HL-60 (cell line): ENCODE data around the gene DBX1.

Experiments
- DNase-seq, 2 experiments: peaks; one replicate each; pipeline ENCODE4 v3.0.0-alpha.2; 2010 to 2020; ENCODE audit warnings: low read depth in 1 of 2, low spot score in 1 of 2
- H3K27ac ChIP-seq: fragments of 250-450 bp; sonication (Bioruptor Pico); replicated peaks from 2 replicates; pipeline ENCODE4 v1.5.1; 2020; ENCODE audit warnings: mild to moderate bottlenecking, moderate library complexity
- H3K27me3 ChIP-seq: fragments of 250-450 bp; sonication (Bioruptor Pico); 2 replicates; pipeline ENCODE4 v1.5.1; 2021; ENCODE audit warnings: mild to moderate bottlenecking, moderate library complexity; ENCODE audit not compliant: insufficient read depth, poor library complexity, severe bottlenecking
- H3K4me3 ChIP-seq: replicated peaks from 2 replicates; pipeline ENCODE4 v1.5.1; 2011; ENCODE audit warnings: mild to moderate bottlenecking, control low read depth, low read length; ENCODE audit not compliant: insufficient read depth
- CTCF ChIP-seq: IDR thresholded peaks from one replicate; pipeline ENCODE4 v1.5.1; 2011; ENCODE audit warnings: low read length, control low read depth, inconsistent platforms; ENCODE audit not compliant: insufficient read depth
- GABPA ChIP-seq: IDR thresholded peaks from 2 replicates; pipeline ENCODE4 v1.6.1; 2012; ENCODE audit warnings: low read depth
- POLR2AphosphoS5 ChIP-seq: IDR thresholded peaks from 2 replicates; pipeline ENCODE4 v1.6.1; 2012; ENCODE audit warnings: low read depth
- SPI1 ChIP-seq: IDR thresholded peaks from 2 replicates; pipeline ENCODE4 v1.6.1; 2012; ENCODE audit warnings: low read depth, mild to moderate bottlenecking, borderline replicate concordance
- TF ChIP-seq, protein P1 (sequence below): IDR thresholded peaks from 2 replicates; pipeline ENCODE4 v1.6.1; 2012; ENCODE audit warnings: low read depth; ENCODE audit not compliant: insufficient replicate concordance

DBX1 gene

DNA sequence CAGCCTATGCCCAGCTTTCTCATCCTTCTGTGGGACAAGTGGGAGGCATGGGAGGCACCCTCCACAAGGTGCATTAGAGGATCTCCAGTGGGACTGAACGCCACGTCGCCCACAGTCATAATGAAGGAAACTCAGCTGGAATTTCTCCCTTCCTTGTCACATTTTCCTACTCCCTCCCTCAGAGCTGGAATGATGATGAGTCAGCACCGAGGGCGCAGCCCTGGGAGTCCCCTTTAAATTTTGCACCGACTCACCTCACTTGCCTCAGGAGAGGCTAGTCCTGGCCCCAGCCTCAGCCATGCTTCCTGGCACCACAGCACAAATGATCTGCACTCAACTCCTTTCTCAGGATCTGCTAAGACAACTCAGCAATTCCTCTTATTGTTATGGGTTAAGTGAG lies 34.3 kb downstream of the DBX1 start:
- Histone ChIP-seq H3K27ac (no peak overlapping the region), H3K27me3 (no peaks in the 10 kb centered on the region), H3K4me3 (no peak overlapping the region)
- DNase-seq, result no peak
- no peak for TF ChIP-seq POLR2AphosphoS5
- TF ChIP-seq SPI1, result no peak
- TF ChIP-seq GABPA, result no peak
- TF ChIP-seq, protein P1, sequence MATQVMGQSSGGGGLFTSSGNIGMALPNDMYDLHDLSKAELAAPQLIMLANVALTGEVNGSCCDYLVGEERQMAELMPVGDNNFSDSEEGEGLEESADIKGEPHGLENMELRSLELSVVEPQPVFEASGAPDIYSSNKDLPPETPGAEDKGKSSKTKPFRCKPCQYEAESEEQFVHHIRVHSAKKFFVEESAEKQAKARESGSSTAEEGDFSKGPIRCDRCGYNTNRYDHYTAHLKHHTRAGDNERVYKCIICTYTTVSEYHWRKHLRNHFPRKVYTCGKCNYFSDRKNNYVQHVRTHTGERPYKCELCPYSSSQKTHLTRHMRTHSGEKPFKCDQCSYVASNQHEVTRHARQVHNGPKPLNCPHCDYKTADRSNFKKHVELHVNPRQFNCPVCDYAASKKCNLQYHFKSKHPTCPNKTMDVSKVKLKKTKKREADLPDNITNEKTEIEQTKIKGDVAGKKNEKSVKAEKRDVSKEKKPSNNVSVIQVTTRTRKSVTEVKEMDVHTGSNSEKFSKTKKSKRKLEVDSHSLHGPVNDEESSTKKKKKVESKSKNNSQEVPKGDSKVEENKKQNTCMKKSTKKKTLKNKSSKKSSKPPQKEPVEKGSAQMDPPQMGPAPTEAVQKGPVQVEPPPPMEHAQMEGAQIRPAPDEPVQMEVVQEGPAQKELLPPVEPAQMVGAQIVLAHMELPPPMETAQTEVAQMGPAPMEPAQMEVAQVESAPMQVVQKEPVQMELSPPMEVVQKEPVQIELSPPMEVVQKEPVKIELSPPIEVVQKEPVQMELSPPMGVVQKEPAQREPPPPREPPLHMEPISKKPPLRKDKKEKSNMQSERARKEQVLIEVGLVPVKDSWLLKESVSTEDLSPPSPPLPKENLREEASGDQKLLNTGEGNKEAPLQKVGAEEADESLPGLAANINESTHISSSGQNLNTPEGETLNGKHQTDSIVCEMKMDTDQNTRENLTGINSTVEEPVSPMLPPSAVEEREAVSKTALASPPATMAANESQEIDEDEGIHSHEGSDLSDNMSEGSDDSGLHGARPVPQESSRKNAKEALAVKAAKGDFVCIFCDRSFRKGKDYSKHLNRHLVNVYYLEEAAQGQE, result no peak
- no peak for TF ChIP-seq CTCF

DNA sequence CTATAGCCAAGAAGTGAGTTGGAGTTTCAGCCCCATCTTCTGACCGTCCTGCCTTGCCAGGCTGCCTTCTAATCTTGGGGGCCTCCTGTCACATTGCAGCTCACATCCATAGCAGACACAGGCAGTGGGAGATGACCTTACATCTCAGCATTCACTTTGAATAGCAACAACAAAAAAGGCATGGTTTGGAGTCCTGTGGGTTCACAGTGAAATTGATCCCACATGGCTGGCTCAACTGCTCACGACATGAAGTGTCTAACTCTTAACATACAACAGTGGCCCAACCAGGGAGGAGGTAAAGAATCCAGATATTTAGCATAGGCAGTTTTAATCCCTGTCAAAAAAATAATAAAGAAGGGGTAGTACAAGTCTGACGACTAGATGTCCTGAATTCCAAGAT lies 38.1 kb downstream of the DBX1 start:
- no peak overlapping the region for H3K27ac ChIP-seq
- TF ChIP-seq POLR2AphosphoS5 (no peak), CTCF (no peak), GABPA (no peak), SPI1 (no peak)
- TF ChIP-seq, protein P1, result no peak
- DNase-seq, result no peak
- no peak overlapping the region for H3K4me3 ChIP-seq
- no peaks in the 10 kb centered on the region for H3K27me3 ChIP-seq

DNA sequence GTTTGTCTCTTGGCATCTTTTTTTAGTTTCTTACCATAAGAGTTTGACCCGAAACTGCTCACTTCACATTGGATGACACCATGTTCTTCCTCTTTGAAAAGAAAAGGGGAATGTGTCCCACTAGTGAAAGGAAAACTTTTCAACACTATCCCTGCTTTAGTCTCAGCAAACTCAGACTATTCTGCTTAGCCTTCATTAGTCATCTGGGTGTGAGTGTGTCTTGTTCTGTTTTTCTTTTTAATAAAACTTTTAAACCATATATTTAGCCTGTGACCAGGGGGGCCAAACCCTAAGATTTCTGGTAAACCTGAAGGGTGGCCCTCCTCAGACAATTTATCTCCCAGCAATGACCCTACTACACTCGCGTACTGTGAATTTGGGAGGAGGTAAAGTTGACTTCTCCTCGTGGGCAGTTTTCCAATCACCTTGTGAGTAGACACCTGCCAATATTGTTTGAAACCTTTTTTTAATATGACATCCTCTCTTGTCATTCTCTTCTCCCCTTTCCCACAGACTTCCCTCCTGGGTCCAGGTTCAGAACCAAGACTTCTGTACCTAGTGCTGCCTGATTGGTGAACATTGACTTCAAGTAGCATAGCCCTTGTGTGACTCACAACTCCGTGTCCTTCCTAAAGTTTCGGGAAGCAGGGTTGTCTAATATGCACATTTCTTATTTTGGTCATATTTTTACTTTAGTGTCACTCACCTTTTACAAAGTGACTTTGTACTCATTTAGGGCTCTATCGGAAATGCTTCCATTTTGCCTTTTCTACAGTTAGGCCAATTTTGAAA lies 39.9 kb downstream of the DBX1 start:
- TF ChIP-seq, protein P1, result no peak
- TF ChIP-seq SPI1 (no peak), CTCF (no peak), POLR2AphosphoS5 (no peak), GABPA (no peak)
- Histone ChIP-seq H3K4me3 (no peak overlapping the region), H3K27me3 (no peaks in the 10 kb centered on the region), H3K27ac (no peak overlapping the region)
- DNase-seq, result no peak
